Left colon (tissue), 2 donors: ENCODE measurements around the gene TNFSF11. TPM values are rescaled to one million over a fixed set of nuclear protein-coding genes. Genes with fewer than 3 reads are reported as not detected.

Experiments
- ATAC-seq: fragments of 200-7000 bp; cut with Tn5 transposase; one replicate; pipeline ENCODE4 v1.9.1; 2020; ENCODE audit warnings: mild to moderate bottlenecking, moderate library complexity
- DNase-seq, 2 donors: peaks; one replicate each; pipeline ENCODE4 v3.0.0-alpha.2; 2020
- intact Hi-C, 2 donors: fragments of 100-400 bp; cut with DNase I in 1 of 2; cut with micrococcal nuclease in 1 of 2; formaldehyde crosslinking; loops; one replicate each; pipeline versions ENCODE4 v1.11.2 to v1.14.0; 2022; cut with DNase I, micrococcal nuclease
- total RNA-seq, 2 donors: library from RNA; stranded (reverse); fragmentation: NEBNext Ultra II Directional; extraction: Animal tissue kit (Norgen Biotek cat#: 25700); gene quantifications; one replicate each; pipeline ENCODE4 v1.2.1, GENCODE V29; 2021
- donor health status: DM: no; HTN: no; CAD: no.
- donor health status: DM: yes; HTN: yes; CAD: no.

TNFSF11 gene
- total RNA-seq, 2 donors from 2014 or later: 0.49 to 0.81 TPM

GRCh38 chr13:42645717-42646116, 71.8 kb downstream of the TNFSF11 start:
- ATAC-seq (no peak), DNase-seq (no peak)
- intact Hi-C loops: no loop called here

- no peak for ATAC-seq
- DNase-seq: no peak
- intact Hi-C loops: no loop called here
Observed at GRCh38 chr13:42649141-42649540, 75.2 kb downstream of the TNFSF11 start.

GRCh38 chr13:42649831-42650230, 75.9 kb downstream of the TNFSF11 start:
- ATAC-seq (no peak), DNase-seq (no peak)
- intact Hi-C loops: no loop called here

- intact Hi-C loops: no loop called here
- ATAC-seq (no peak), DNase-seq (no peak)
Observed at GRCh38 chr13:42650506-42650905, 76.6 kb downstream of the TNFSF11 start.

- intact Hi-C loops: no loop called here
- ATAC-seq (no peak), DNase-seq (no peak)
Observed at GRCh38 chr13:42651936-42652641, 78.1 kb downstream of the TNFSF11 start.

- DNase-seq (no peak), ATAC-seq (no peak)
- intact Hi-C loops: no loop called here
Observed at GRCh38 chr13:42652642-42653415, 78.9 kb downstream of the TNFSF11 start.

GRCh38 chr13:42653679-42654078, 79.7 kb downstream of the TNFSF11 start:
- DNase-seq: no peak
- intact Hi-C loops: no loop called here
- no peak for ATAC-seq

- ATAC-seq: no peak
- intact Hi-C loops: no loop called here
- no peak for DNase-seq
Observed at GRCh38 chr13:42654212-42654611, 80.3 kb downstream of the TNFSF11 start.

GRCh38 chr13:42654722-42655121, 80.8 kb downstream of the TNFSF11 start:
- ATAC-seq (no peak), DNase-seq (no peak)
- intact Hi-C loops: no loop called here

GRCh38 chr13:42656161-42656560, 82.2 kb downstream of the TNFSF11 start:
- intact Hi-C loops: no loop called here
- no peak for DNase-seq

GRCh38 chr13:42656958-42657357, 83.0 kb downstream of the TNFSF11 start:
- intact Hi-C loops: no loop called here
- no peak for ATAC-seq
- no peak for DNase-seq

More at GRCh38 chr13:42656161-42656560, 82.2 kb downstream of the TNFSF11 start:
- ATAC-seq: no peak

Other genes starting within 250 kb of the TNFSF11 start
- gene FAM216B, start 207.4 kb downstream of the TNFSF11 start, total RNA-seq: not detected